GM23248 (cell line): ENCODE data around the gene ADAM21. TPM values are rescaled to one million over a fixed set of nuclear protein-coding genes. Genes with fewer than 3 reads are reported as not detected.
"Not testable (repeated sequence)": the region's sequence is repeated elsewhere in the genome, so short reads cannot be mapped to it uniquely, and the experiment has no call there.

Experiments used
- DNase-seq: peaks from one replicate; pipeline ENCODE4 v3.0.0-alpha.2; 2015
- H2AFZ ChIP-seq: fragments of 200-600 bp; sonication (generic); 2 replicates; pipeline ENCODE4 v1.6.1; 2016; ENCODE audit warnings: antibody characterized with exemption
- H3F3A ChIP-seq: fragments of 200-600 bp; sonication (generic); 2 replicates; pipeline ENCODE4 v1.6.1; 2016; ENCODE audit warnings: mild to moderate bottlenecking, antibody characterized with exemption, mixed run types; ENCODE audit not compliant: insufficient read depth
- H3K27ac ChIP-seq: fragments of 200-600 bp; sonication (generic); 2 replicates; pipeline ENCODE4 v1.5.1; 2016; ENCODE audit warnings: mild to moderate bottlenecking
- H3K27me3 ChIP-seq: fragments of 200-600 bp; sonication (generic); replicated peaks from 2 replicates; pipeline ENCODE4 v1.6.1; 2016; ENCODE audit warnings: mild to moderate bottlenecking; ENCODE audit not compliant: insufficient read depth
- H3K36me3 ChIP-seq: fragments of 200-600 bp; sonication (generic); 2 replicates; pipeline ENCODE4 v1.6.1; 2016; ENCODE audit warnings: low read depth, mild to moderate bottlenecking
- H3K4me1 ChIP-seq: fragments of 200-600 bp; sonication (generic); 2 replicates; pipeline ENCODE4 v1.6.1; 2016; ENCODE audit warnings: mild to moderate bottlenecking; ENCODE audit not compliant: insufficient read depth
- H3K4me2 ChIP-seq: fragments of 200-600 bp; sonication (generic); one replicate; pipeline ENCODE4 v1.6.1; 2016; ENCODE audit warnings: mild to moderate bottlenecking; ENCODE audit not compliant: unreplicated experiment
- H3K4me3 ChIP-seq: fragments of 200-600 bp; sonication (generic); 2 replicates; pipeline ENCODE4 v1.5.1; 2016; ENCODE audit warnings: mild to moderate bottlenecking
- H3K79me2 ChIP-seq: fragments of 200-600 bp; sonication (generic); 2 replicates; pipeline ENCODE4 v1.6.1; 2016; ENCODE audit warnings: mild to moderate bottlenecking; ENCODE audit not compliant: insufficient read depth
- H3K9ac ChIP-seq: fragments of 200-600 bp; sonication (generic); 2 replicates; pipeline ENCODE4 v1.6.1; 2016; ENCODE audit warnings: mild to moderate bottlenecking
- H3K9me2 ChIP-seq: fragments of 200-600 bp; sonication (generic); 2 replicates; pipeline ENCODE4 v1.6.1; 2016; ENCODE audit warnings: mixed run types, mild to moderate bottlenecking, moderate library complexity; ENCODE audit not compliant: insufficient read depth
- H3K9me3 ChIP-seq: fragments of 200-600 bp; sonication (generic); one replicate; pipeline ENCODE4 v1.6.1; 2017; ENCODE audit warnings: low read depth
- H4K20me1 ChIP-seq: fragments of 200-600 bp; sonication (generic); 2 replicates; pipeline ENCODE4 v1.6.0; 2016; ENCODE audit not compliant: insufficient read depth
- EZH2 ChIP-seq: fragments of 200-600 bp; sonication (generic); IDR thresholded peaks from 2 replicates; pipeline ENCODE4 v1.6.1; 2018; ENCODE audit warnings: antibody characterized with exemption, mild to moderate bottlenecking; ENCODE audit not compliant: insufficient read depth, poor library complexity, severe bottlenecking
- EZH2phosphoT487 ChIP-seq: fragments of 200-600 bp; sonication (generic); IDR thresholded peaks from 2 replicates; pipeline ENCODE4 v1.6.1; 2018; ENCODE audit warnings: antibody characterized with exemption, moderate library complexity, mild to moderate bottlenecking, low read depth; ENCODE audit not compliant: insufficient read depth
- WGBS, 2 experiments: methylation state at CpG; one replicate each; pipeline ENCODE4 v1.1.6; 2015 to 2017; ENCODE audit warnings: low lambda C conversion rate in 2 of 2, low coverage in 1 of 2; ENCODE audit errors: missing lambda C conversion rate in 2 of 2; 5-methylcytosine and 5-hydroxymethylcytosine counted together
- in situ Hi-C: fragments of 300-500 bp; cut with MboI; formaldehyde crosslinking; loops from 2 replicates; pipeline ENCODE4 v1.15.0; 2020
- polyA plus RNA-seq: library from polyadenylated mRNA; unstranded; fragments of >200 nt; fragmentation: Nextera tagmentation; extraction: Ambion mirVana; gene quantifications from 2 replicates; pipeline ENCODE4 v1.2.1, GENCODE V29; 2016
- total RNA-seq: library from RNA; depleted of rRNA; stranded (reverse); fragments of >200 nt; shearing (Covaris generic); gene quantifications from 2 replicates; pipeline ENCODE4 v1.2.3, GENCODE V29; 2014

ADAM21 gene
- total and polyA plus RNA-seq, 2 experiments from 2014 or later = 0.13 to 0.97 TPM

GRCh38 chr14:70425354-70425753, 26.6 kb upstream of the ADAM21 start:
- Histone ChIP-seq H3K79me2 (no peaks in the 10 kb centered on the region), H3K4me1 (no peaks in the 10 kb centered on the region), H3K27ac (no peak overlapping the region), H3K9me2 (no peaks in the 10 kb centered on the region), H3F3A (no peaks in the 10 kb centered on the region), H2AFZ (no peak overlapping the region), H3K27me3 (no peaks in the 10 kb centered on the region), H3K4me3 (no peak overlapping the region), H3K9ac (no peak overlapping the region), H3K36me3 (no peaks in the 10 kb centered on the region), H4K20me1 (no peaks in the 10 kb centered on the region), H3K9me3 (no peaks in the 10 kb centered on the region), H3K4me2 (no peak overlapping the region)
- in situ Hi-C loops = no loop called here
- WGBS, 2 experiments = 0% methylated on average over 1 of the region's 1 CpG
- no peak for TF ChIP-seq EZH2phosphoT487
- no peak for TF ChIP-seq EZH2
- no peak for DNase-seq

- H2AFZ ChIP-seq, H3K9ac ChIP-seq, H4K20me1 ChIP-seq, H3K36me3 ChIP-seq, H3K4me3 ChIP-seq, in situ Hi-C loops, H3K4me1 ChIP-seq, H3K9me2 ChIP-seq, H3K9me3 ChIP-seq, H3K27ac ChIP-seq, H3K79me2 ChIP-seq, H3K27me3 ChIP-seq, H3K4me2 ChIP-seq, DNase-seq, H3F3A ChIP-seq: not testable (repeated sequence)
- WGBS, 2 experiments = 28 to 35% methylated on average over 4 of the region's 4 CpGs
Observed at GRCh38 chr14:70426555-70426954, 25.4 kb upstream of the ADAM21 start.

DNA sequence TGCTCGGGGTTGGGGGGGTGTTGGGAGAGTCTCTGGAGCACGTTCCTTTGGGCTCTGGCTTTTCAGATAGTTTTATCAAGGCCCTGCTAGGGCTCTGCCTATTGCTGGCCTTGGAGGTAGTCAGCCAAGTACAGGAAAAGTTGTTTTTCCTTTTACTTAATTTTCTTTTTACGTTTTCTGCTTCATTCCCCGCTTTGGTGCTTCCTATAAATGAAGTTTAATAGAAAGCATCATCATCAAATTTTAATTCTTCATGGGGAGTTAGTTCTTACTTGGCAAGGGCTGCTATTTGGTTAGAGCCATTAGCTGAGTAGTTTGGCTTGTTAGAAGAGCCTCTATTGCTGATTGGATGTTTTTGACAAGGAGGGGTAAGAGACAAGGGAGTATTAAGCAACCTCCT, 15.1 kb upstream of the ADAM21 start:
- no peak for TF ChIP-seq EZH2
- no peak for TF ChIP-seq EZH2phosphoT487
- Histone ChIP-seq H3K27me3 (no peaks in the 10 kb centered on the region), H3K4me1 (no peaks in the 10 kb centered on the region), H3K36me3 (no peaks in the 10 kb centered on the region), H3K4me3 (no peak overlapping the region), H3F3A (no peaks in the 10 kb centered on the region), H3K9ac (no peak overlapping the region), H3K9me2 (no peaks in the 10 kb centered on the region), H3K79me2 (no peaks in the 10 kb centered on the region), H2AFZ (no peak overlapping the region), H3K4me2 (no peak overlapping the region), H3K27ac (no peak overlapping the region), H3K9me3 (no peaks in the 10 kb centered on the region), H4K20me1 (no peaks in the 10 kb centered on the region)
- 2 to 5% methylated on average over 4 of the region's 4 CpGs for WGBS, 2 experiments
- DNase-seq = no peak
- in situ Hi-C loops = no loop called here

DNA sequence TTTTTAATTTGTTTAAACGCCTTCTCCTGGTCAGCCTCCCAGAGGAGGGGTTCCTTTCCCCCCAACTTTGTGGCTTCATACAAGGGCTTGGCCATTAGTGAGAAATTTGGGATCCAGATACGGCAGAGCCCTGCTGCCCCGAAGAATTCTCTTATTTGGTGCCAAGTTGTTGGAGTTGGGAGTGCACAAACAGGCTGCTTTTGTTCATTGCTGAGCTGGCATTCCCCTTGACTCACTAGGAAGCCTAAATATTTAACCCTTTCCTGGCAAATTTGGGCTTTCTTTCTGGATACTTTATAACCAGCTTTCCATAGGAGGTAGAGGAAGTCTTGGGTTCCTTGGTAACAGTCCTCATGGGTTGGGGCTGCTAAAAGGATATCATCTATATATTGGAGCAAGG, 10.3 kb upstream of the ADAM21 start:
- WGBS, 2 experiments = 10 to 16% methylated on average over 3 of the region's 3 CpGs

GRCh38 chr14:70442750-70443149, 9.2 kb upstream of the ADAM21 start:
- Histone ChIP-seq H3K27me3 (no peaks in the 10 kb centered on the region), H3K79me2 (no peaks in the 10 kb centered on the region), H3K9me2 (no peaks in the 10 kb centered on the region), H3K4me1 (no peaks in the 10 kb centered on the region), H3K9ac (no peak overlapping the region), H3K36me3 (no peaks in the 10 kb centered on the region), H3K4me3 (no peak overlapping the region), H2AFZ (no peak overlapping the region), H3K27ac (no peak overlapping the region), H3K9me3 (no peaks in the 10 kb centered on the region), H4K20me1 (no peaks in the 10 kb centered on the region), H3F3A (no peaks in the 10 kb centered on the region), H3K4me2 (no peak overlapping the region)
- in situ Hi-C loops = no loop called here
- no peak for TF ChIP-seq EZH2
- TF ChIP-seq EZH2phosphoT487 = no peak
- DNase-seq = no peak
- 34 to 40% methylated on average over 4 of the region's 4 CpGs for WGBS, 2 experiments

More for the DNA sequence above, 10.3 kb upstream of the ADAM21 start:
- Histone ChIP-seq H4K20me1 (no peaks in the 10 kb centered on the region), H3F3A (no peaks in the 10 kb centered on the region), H2AFZ (no peak overlapping the region), H3K4me1 (no peaks in the 10 kb centered on the region), H3K4me3 (no peak overlapping the region), H3K9me2 (no peaks in the 10 kb centered on the region), H3K27me3 (no peaks in the 10 kb centered on the region), H3K9ac (no peak overlapping the region), H3K79me2 (no peaks in the 10 kb centered on the region), H3K9me3 (no peaks in the 10 kb centered on the region), H3K27ac (no peak overlapping the region), H3K4me2 (no peak overlapping the region), H3K36me3 (no peaks in the 10 kb centered on the region)
- TF ChIP-seq EZH2 (no peak), EZH2phosphoT487 (no peak)
- DNase-seq = no peak
- in situ Hi-C loops = no loop called here
